Hepatic stellate cell (primary cell): ENCODE measurements around the gene KCTD6.

Experiments used
- DNase-seq: peaks from one replicate; pipeline ENCODE4 v3.0.0; 2011; ENCODE audit warnings: low spot score

The KCTD6 gene

GRCh38 chr3:58485801-58486435 is 6.0 kb upstream of the KCTD6 start:
- no peak for DNase-seq

DNA sequence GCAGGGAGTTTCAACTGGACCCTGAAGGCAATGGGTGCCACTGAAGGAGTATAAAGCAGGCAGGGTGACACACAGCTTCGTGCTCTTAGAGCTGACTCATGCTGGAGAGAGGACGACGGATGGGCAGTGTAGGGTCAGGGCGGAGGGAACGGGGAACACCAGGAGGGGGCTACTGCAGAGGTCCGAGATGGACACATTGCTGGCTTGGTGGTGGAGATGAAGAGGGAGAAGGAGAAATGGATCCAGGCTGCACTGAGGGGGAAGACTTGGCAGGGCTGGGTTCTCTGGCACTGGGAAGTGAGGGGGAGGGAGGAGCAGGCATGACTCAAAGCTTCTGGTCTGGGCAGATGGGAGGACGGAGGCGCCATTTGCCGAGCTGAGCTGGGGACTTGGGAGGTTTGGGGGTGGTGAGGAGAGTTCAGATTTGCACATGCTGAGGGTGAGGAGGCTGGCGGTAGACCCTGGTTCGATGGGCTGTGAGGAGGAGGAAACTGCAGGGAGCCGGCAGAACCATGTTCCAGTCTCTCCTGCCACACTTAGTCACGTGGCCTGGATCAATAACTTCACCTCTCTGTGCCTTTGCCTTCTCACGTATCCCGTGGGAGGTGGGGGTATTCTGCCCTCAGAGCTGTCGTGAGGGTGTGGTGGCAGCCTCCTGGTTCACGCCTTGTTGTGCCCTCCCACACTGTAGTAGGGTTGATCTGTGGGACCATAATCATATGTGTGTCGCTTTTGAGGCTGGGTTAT is 4.6 kb upstream of the KCTD6 start:
- DNase-seq = peak; percentile 75

DNA sequence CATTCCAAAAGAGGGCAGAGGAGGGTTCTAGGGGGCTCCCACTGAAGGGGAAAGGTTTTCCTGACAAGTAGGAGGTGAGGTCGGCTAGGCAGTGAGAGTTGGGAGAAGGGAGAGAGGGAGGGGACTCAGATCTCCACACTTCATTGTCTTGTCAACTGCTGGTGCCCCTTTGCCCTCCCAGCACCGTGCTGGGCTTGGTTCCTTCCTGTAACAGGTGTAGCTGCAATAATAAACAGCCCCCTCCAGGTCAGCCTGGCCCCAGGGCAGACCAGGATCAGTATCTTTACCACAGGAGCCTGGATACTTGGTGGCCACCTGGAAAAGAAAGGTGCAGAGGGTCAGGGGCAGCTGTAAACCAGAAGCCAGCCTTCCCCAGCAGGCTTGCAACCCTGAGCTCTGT is 2.9 kb upstream of the KCTD6 start:
- DNase-seq = no peak

DNA sequence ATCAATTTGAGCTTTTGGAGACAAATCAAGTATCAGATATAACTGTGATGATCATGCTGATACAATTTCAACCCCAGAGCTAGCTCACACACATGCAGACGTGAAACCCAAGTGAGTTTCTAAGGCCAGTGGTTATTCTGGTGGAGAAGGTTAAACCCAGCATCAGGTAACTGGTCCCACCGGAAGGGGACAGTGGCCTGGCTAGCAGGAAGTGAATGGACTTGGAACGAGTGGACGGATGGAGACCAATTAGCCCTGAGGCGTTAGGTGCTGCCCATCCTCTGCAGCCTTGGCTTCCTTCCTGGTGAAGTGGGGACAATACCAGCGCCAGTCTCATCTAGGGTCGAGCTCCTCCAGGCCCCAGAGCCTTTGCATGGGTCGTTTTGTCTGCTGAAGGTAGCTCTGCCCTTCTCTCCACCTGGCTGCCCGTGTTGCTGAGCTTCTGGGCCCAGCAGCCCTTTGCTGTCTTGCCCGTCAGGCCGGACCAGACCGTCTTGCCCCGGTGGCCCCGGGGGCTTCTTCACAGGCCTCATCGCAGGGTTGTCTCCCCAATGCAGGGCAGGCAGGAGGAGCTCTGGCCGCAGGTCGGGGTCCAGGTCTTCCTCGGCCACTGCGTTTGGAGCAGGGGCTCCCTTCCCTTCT is 915 bp upstream of the KCTD6 start:
- DNase-seq = no peak

DNA sequence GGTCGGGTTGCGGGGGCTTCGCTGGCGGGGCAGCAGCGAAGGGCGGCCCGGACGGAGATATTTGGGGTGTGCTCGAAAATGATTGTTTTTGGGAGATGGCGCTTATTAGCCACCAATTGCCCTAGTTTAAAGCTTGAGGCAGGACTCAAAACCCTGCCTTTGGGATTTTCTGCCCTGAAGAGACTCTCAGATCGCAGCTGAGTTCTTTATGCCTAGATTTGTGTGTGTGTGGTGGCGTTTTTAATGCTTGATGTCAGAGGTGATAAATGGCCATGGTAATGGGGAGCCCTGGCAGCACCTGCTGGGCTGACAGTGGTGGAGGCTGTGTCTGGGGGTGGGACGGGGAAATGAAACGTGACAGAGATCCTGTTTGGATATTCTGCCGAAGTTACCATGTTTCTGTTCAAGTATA is 604 bp downstream of the KCTD6 start:
- peak; percentile 26 for DNase-seq

GRCh38 chr3:58494107-58494506 is 2.2 kb downstream of the KCTD6 start:
- no peak for DNase-seq

DNA sequence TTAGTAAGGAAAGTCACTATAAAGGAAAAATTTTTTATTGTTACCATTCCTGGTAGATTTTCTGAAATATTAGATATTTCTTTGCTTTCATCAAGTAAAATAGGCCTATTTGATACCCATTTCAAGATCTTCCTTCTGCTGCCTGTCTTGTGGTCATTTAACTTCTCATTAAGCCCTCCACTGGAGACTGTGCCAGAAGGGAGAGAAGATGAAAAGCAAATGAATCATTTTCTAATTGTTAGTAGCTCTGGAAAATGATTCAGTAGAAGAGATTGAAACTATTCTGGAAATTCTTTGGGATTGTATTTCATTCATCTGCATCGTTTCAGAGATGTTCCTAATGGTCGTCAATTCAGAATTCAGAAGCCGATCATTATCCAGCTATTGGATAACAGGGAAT is 3.2 kb downstream of the KCTD6 start:
- no peak for DNase-seq

- no peak for DNase-seq
Measured at GRCh38 chr3:58496206-58496857, 4.4 kb downstream of the KCTD6 start.

GRCh38 chr3:58497097-58497496 is 5.2 kb downstream of the KCTD6 start:
- DNase-seq = no peak

- DNase-seq = no peak
Measured at GRCh38 chr3:58502872-58503271, 11.0 kb downstream of the KCTD6 start.

DNA sequence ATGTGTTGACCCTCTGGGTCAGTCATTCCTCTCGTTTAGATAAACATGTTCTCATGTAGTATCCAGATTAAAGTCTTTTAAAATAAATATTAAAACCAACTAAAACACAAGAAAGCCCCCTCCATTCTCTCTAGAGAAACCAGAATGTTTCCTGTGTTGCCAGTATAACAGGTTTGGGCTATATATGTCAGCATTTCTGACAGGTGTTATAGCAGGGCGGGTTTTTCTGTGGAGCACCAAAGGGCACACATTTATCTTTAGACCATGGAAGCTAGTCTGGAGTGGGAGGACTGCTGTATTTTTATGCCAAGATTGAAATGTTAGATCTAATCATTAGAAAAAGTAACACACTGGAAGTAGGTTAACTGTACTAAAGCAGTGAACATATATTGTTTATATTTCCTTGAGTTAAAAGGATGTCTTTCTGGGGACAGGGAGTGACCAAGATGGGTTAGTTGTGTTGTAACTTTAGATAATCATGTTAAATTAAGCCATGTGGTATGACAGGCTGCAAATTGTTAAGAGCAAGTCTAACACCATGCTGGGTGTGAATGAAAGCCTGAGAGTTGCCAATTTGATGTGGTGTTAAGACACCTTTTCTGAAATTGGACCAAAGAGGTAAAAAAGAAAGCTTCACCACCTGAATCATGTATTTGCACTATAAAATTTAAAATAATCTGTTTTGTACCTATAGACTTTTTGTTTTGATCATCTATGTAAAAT is 15.6 kb downstream of the KCTD6 start:
- DNase-seq = no peak

DNA sequence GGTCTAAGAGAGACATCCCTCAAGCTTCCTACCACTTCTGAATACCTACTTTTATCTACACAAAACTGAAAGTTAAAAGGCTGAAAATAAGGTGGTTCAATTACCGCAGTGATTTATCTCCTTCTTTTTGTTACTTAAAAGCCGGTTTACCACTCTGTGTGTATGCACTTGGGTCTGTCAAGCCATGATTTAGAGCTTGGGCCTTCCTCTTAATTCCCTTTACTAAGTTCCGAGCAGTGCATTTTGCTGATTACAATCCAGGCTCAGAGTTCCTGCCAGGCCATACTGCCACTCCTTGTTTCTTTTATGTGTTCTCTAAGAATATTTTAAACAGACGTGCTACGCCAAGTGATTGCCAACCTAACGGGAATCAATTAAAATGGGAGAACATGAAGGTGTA is 16.5 kb downstream of the KCTD6 start:
- DNase-seq = no peak

DNA sequence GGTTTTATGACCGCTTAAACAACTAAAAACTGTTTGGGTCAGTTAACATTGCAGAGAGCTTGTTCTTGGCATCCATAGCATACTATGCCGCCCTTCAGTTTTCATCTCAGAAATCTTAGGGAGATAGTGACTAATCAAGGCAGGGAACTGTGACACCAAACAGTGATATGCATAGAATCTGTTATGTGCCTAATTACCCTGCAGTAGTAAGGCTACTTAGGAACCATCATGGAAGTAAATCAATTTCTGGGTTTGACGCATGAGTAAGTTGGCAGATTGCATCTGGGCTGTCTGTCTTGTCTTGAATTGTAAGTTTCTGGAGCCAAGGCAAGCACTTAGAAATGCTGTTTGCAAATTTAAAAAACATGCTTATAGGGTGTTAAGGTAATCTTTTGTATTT is 22.5 kb downstream of the KCTD6 start:
- DNase-seq = no peak

- no peak for DNase-seq
Measured at GRCh38 chr3:58518291-58518789, 26.4 kb downstream of the KCTD6 start.

- no peak for DNase-seq
Measured at GRCh38 chr3:58519668-58520402, 27.9 kb downstream of the KCTD6 start.

- no peak for DNase-seq
Measured at GRCh38 chr3:58520403-58521335, 28.8 kb downstream of the KCTD6 start.

GRCh38 chr3:58521336-58521670 is 29.4 kb downstream of the KCTD6 start:
- no peak for DNase-seq

DNA sequence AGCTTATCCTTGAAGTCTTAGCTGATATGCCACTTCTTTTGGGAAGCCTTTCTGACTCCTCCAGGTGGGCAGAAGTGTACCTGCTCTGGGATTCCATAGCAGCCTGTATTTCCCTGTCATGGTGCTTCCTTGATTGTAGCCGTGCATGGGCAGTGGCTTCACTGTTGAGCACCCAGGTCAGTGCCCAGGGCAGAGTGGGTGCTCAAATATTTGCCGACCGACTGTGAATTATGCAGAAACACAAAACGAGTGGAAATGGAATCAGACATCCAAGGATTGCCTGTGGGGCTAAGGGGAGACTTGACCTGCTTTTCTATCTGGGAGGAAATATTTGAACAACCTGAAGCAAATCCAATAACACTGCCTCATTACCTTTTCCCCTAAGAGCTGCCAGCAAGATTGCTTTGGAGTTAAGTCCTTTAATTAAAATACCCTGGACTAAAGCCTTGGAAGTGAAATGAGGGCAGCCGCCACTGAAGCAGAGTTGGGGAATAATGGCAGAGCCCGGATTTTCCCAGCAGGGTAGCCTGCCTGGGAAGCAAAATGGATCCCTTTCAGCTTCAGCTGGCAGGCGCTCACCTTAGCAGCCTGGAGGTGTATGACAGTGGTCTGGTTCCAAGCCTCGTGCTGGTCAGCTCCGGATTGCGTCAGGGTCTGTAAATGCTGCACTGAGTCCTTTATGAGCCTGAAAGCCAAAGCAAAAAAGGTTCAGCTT is 30.2 kb downstream of the KCTD6 start:
- DNase-seq = no peak

GRCh38 chr3:58522759-58523425 is 31.0 kb downstream of the KCTD6 start:
- no peak for DNase-seq
